IMR-90 (cell line): ENCODE results near the gene INAVA. TPM values are rescaled to one million over a fixed set of nuclear protein-coding genes. Genes with fewer than 3 reads are reported as not detected.

Source experiments
- ATAC-seq: fragments of 200-7000 bp; cut with Tn5 transposase; 2 replicates; pipeline ENCODE4 v1.9.1; 2020; ENCODE audit warnings: low read depth, mild to moderate bottlenecking, moderate library complexity
- BruUV-seq: library from RNA; stranded (reverse); fragments of 400-500 nt; replicated peaks from 2 replicates; lab custom pipeline; 2021; lab: Mats Ljungman, UMichigan
- CTCF ChIA-PET: fragments of 300-600 bp; formaldehyde crosslinking; extraction: SDS; loops from one replicate; lab custom pipeline; 2021; ENCODE audit warnings: antibody characterized with exemption; lab: Yijun Ruan, JAX
- POLR2A ChIA-PET: fragments of 300-600 bp; sonication (Branson Sonifier 250); formaldehyde crosslinking; loops from one replicate; lab custom pipeline; 2022; ENCODE audit warnings: antibody characterized with exemption; ENCODE audit not compliant: unreplicated experiment; lab: Charles Lee
- DNase-seq: peaks from one replicate; pipeline ENCODE4 v3.0.0; 2013
- H2AFZ ChIP-seq: replicated peaks from 2 replicates; pipeline ENCODE3; 2013; ENCODE audit warnings: low read length, mild to moderate bottlenecking; ENCODE audit not compliant: poor library complexity
- H2AK5ac ChIP-seq: 2 replicates; pipeline ENCODE4 v1.6.1; 2013; ENCODE audit warnings: low read depth, low read length, inconsistent platforms
- H2AK9ac ChIP-seq: replicated peaks from 2 replicates; pipeline ENCODE3; 2013; ENCODE audit warnings: mild to moderate bottlenecking, low read depth, low read length, moderate library complexity; ENCODE audit not compliant: poor library complexity
- H2BK120ac ChIP-seq: 2 replicates; pipeline ENCODE4 v1.6.1; 2013; ENCODE audit warnings: low read depth, low read length, inconsistent platforms
- H2BK15ac ChIP-seq: 3 replicates; pipeline ENCODE4 v1.6.1; 2013; ENCODE audit warnings: low read depth, low read length, inconsistent platforms
- H2BK20ac ChIP-seq: 2 replicates; pipeline ENCODE4 v1.6.1; 2013; ENCODE audit warnings: low read depth, mild to moderate bottlenecking, inconsistent platforms, low read length, moderate library complexity
- H2BK5ac ChIP-seq: 2 replicates; pipeline ENCODE4 v1.6.1; 2013; ENCODE audit warnings: mild to moderate bottlenecking, low read depth, low read length, inconsistent platforms; ENCODE audit not compliant: poor library complexity, severe bottlenecking
- H3K14ac ChIP-seq: replicated peaks from 2 replicates; pipeline ENCODE4 v1.6.1; 2013; ENCODE audit warnings: low read depth, low read length, inconsistent platforms
- H3K18ac ChIP-seq: 2 replicates; pipeline ENCODE4 v1.6.1; 2013; ENCODE audit warnings: low read depth, low read length, control low read depth
- H3K23ac ChIP-seq: 2 replicates; pipeline ENCODE4 v1.6.1; 2013; ENCODE audit warnings: low read depth, low read length, inconsistent platforms
- H3K27ac ChIP-seq: 2 replicates; pipeline ENCODE4 v1.5.1; 2013; ENCODE audit warnings: mild to moderate bottlenecking, control low read depth, low read length; ENCODE audit not compliant: insufficient read depth
- H3K27me3 ChIP-seq: 2 replicates; pipeline ENCODE4 v1.6.1; 2013; ENCODE audit warnings: low read length; ENCODE audit not compliant: control insufficient read depth, insufficient read depth
- H3K36me3 ChIP-seq: 2 replicates; pipeline ENCODE4 v1.6.1; 2013; ENCODE audit warnings: low read length, mixed read lengths; ENCODE audit not compliant: control insufficient read depth, insufficient read depth
- H3K4ac ChIP-seq: 2 replicates; pipeline ENCODE4 v1.6.1; 2013; ENCODE audit warnings: low read depth, low read length, inconsistent platforms
- H3K4me1 ChIP-seq: 2 replicates; pipeline ENCODE4 v1.6.1; 2013; ENCODE audit warnings: low read length, mixed read lengths; ENCODE audit not compliant: control insufficient read depth, insufficient read depth
- H3K4me2 ChIP-seq: 2 replicates; pipeline ENCODE4 v1.6.1; 2013; ENCODE audit warnings: low read depth, mild to moderate bottlenecking, control low read depth, low read length, moderate library complexity
- H3K4me3 ChIP-seq: 2 replicates; pipeline ENCODE4 v1.5.1; 2013; ENCODE audit warnings: low read depth, mild to moderate bottlenecking, control low read depth, low read length, moderate library complexity; ENCODE audit not compliant: insufficient read depth
- H3K56ac ChIP-seq: 2 replicates; pipeline ENCODE4 v1.6.1; 2013; ENCODE audit warnings: low read length, inconsistent platforms; ENCODE audit not compliant: insufficient read depth; ENCODE audit errors: extremely low read depth
- H3K79me1 ChIP-seq, 2 experiments: 2 replicates each; pipeline ENCODE4 v1.6.1; 2013; ENCODE audit warnings: low read length in 2 of 2, inconsistent platforms in 1 of 2, low read depth in 1 of 2
- H3K9ac ChIP-seq: 2 replicates; pipeline ENCODE4 v1.6.1; 2013; ENCODE audit warnings: low read depth, low read length, control low read depth
- H3K9me1 ChIP-seq: 2 replicates; pipeline ENCODE4 v1.6.1; 2013; ENCODE audit warnings: low read length, inconsistent platforms; ENCODE audit not compliant: insufficient read depth
- H3K9me3 ChIP-seq: 2 replicates; pipeline ENCODE4 v1.6.1; 2013; ENCODE audit warnings: low read length; ENCODE audit not compliant: control insufficient read depth, insufficient read depth
- H4K20me1 ChIP-seq: 2 replicates; pipeline ENCODE4 v1.6.1; 2013; ENCODE audit warnings: low read length, inconsistent platforms; ENCODE audit not compliant: insufficient read depth
- H4K5ac ChIP-seq: 2 replicates; pipeline ENCODE4 v1.6.1; 2013; ENCODE audit warnings: mild to moderate bottlenecking, low read depth, low read length, control low read depth
- H4K8ac ChIP-seq, 2 experiments: 2 replicates each; pipeline ENCODE4 v1.6.1; 2013; ENCODE audit warnings: low read depth in 2 of 2, low read length in 2 of 2, control low read depth in 1 of 2, inconsistent platforms in 1 of 2
- H4K91ac ChIP-seq: 2 replicates; pipeline ENCODE4 v1.6.1; 2013; ENCODE audit warnings: low read depth, low read length, inconsistent platforms; ENCODE audit not compliant: insufficient read depth
- FOS ChIP-seq: fragments of 150-350 bp; IDR thresholded peaks from 2 replicates; pipeline ENCODE4 v1.6.1; 2016; ENCODE audit warnings: low read depth, low read length
- WGBS, 2 experiments: methylation state at CpG; one replicate each; pipeline versions ENCODE4 v1.1.5 to v1.1.7; 2013; ENCODE audit warnings: missing lambda C conversion rate in 2 of 2; ENCODE audit not compliant: insufficient read length in 1 of 2; ENCODE audit errors: extremely low coverage in 2 of 2; 5-methylcytosine and 5-hydroxymethylcytosine counted together
- dilution Hi-C: fragments of 300-500 bp; cut with HindIII; formaldehyde crosslinking; loops from one replicate; pipeline ENCODE4 v1.14.3; 2018; ENCODE audit warnings: low sequenced_read_pairs; ENCODE audit not compliant: unreplicated experiment
- in situ Hi-C: fragments of 300-500 bp; cut with MboI; formaldehyde crosslinking; loops from 3 replicates; pipeline ENCODE4 v1.14.3; 2019; ENCODE audit warnings: low sequenced_read_pairs, inconsistent platforms, mixed read lengths
- intact Hi-C: fragments of 100-400 bp; cut with micrococcal nuclease; formaldehyde crosslinking; loops from 2 replicates; pipeline ENCODE4 v1.10.0; 2022
- polyA plus RNA-seq, 3 experiments: library from polyadenylated mRNA; depleted of rRNA; stranded (reverse); fragments of >200 nt; gene quantifications; 2 replicates each; pipeline ENCODE4 v1.2.3, GENCODE V29; 2012; ENCODE audit warnings: low replicate concordance in 1 of 3
- total RNA-seq: library from RNA; depleted of rRNA; stranded (reverse); fragments of >200 nt; gene quantifications from 2 replicates; pipeline ENCODE4 v1.2.3, GENCODE V29; 2012

The INAVA gene
- total and polyA plus RNA-seq, 2 of the 4 experiments (the other 2 are of a cell fraction), result under 0.01 to 0.07 TPM

DNA sequence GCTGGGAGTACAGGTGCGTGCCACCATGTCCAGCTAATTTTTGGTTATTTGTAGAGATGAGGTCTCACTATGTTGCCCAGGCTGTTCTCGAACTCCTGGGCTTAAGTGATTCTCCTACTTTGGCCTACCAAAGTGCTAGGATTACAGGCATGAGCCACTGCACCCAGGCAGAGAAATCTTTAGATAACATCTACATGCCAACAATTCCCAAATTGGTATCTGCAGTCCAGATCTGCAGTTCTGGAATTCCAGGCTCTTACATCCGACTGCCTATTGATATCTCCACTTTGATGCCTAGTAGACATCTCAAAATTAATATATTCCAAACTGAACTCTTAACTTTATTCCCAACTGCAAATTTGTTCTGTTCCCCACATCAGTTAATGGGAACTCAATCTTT lies 23.3 kb downstream of the INAVA start:
- H3K9me3 ChIP-seq, result no peaks in the 10 kb centered on the region
- H3K27ac ChIP-seq, result no peak overlapping the region
- no peak overlapping the region for H3K56ac ChIP-seq
- H2AK5ac ChIP-seq, result no peak overlapping the region
- no peak overlapping the region for H3K14ac ChIP-seq
- no peak overlapping the region for H4K91ac ChIP-seq
- no peaks in the 10 kb centered on the region for H4K20me1 ChIP-seq
- ChIA-PET CTCF (interaction anchor here (0.8 kb wide), 1 partner anchor 133 kb away, joined by 3 read pairs; no protein-coding TSS in a partner anchor), POLR2A (no interaction called here)
- no peaks in the 10 kb centered on the region for H3K36me3 ChIP-seq
- H3K9me1 ChIP-seq, result no peaks in the 10 kb centered on the region
- no peak overlapping the region for H3K4me3 ChIP-seq
- H3K18ac ChIP-seq, result no peak overlapping the region
- H2BK20ac ChIP-seq, result no peak overlapping the region
- no peaks in the 10 kb centered on the region for H3K79me1 ChIP-seq
- WGBS, 2 experiments, result 95% methylated on average over 2 of the region's 3 CpGs; no CpG with 5 or more reads in 1 of the 2 experiments
- H2BK120ac ChIP-seq, result no peak overlapping the region
- no peak overlapping the region for H2BK5ac ChIP-seq
- H3K9ac ChIP-seq, result no peak overlapping the region
- H3K27me3 ChIP-seq, result peaks cover 29% of the 10 kb centered on the region
- DNase-seq, result no peak
- no TSS peak for BruUV-seq
- no peak overlapping the region for H4K5ac ChIP-seq
- intact Hi-C loops, result no loop called here
- no peak overlapping the region for H4K8ac ChIP-seq
- no peak overlapping the region for H3K4me2 ChIP-seq
- H2AFZ ChIP-seq, result no peak overlapping the region
- TF ChIP-seq FOS, result no peak
- no peak overlapping the region for H3K4ac ChIP-seq
- H2BK15ac ChIP-seq, result no peak overlapping the region
- H3K23ac ChIP-seq, result no peak overlapping the region
- H2AK9ac ChIP-seq, result no peak overlapping the region
- dilution Hi-C loops, result no loop called here
- no peak for ATAC-seq
- in situ Hi-C loops, result no loop called here
- H3K4me1 ChIP-seq, result no peaks in the 10 kb centered on the region
